Keratinocyte (primary cell): ENCODE data around the gene PPP1R7. TPM values are rescaled to one million over a fixed set of nuclear protein-coding genes. Genes with fewer than 3 reads are reported as not detected.

Source experiments
- DNase-seq: peaks from one replicate; pipeline ENCODE4 v3.0.0-alpha.2; 2011; ENCODE audit warnings: low read depth, missing footprints, low spot score
- FAIRE-seq: peaks from 2 replicates; lab custom pipeline; 2011; peaks lifted over from hg19 to GRCh38; lab: Jason Lieb, UNC
- H2AFZ ChIP-seq: 2 replicates; pipeline ENCODE4 v1.6.0; 2012; ENCODE audit warnings: low read length, control low read depth, inconsistent platforms; ENCODE audit not compliant: control insufficient read depth
- H3K27ac ChIP-seq: 2 replicates; pipeline ENCODE4 v1.5.1; 2011; ENCODE audit warnings: low read length; ENCODE audit not compliant: control insufficient read depth, insufficient read depth
- H3K27me3 ChIP-seq: 3 replicates; pipeline ENCODE4 v1.6.0; 2011; ENCODE audit warnings: low read length; ENCODE audit not compliant: control insufficient read depth, insufficient read depth; ENCODE audit errors: extremely low read depth
- H3K36me3 ChIP-seq, 2 experiments: 2 replicates in 1 of 2; 3 replicates in 1 of 2; pipeline ENCODE4 v1.5.1; 2011; ENCODE audit warnings: low read length in 2 of 2, mild to moderate bottlenecking in 1 of 2; ENCODE audit not compliant: control insufficient read depth in 2 of 2, insufficient read depth in 2 of 2; ENCODE audit errors: extremely low read depth in 1 of 2
- H3K4me1 ChIP-seq: 3 replicates; pipeline ENCODE4 v1.5.1; 2011; ENCODE audit warnings: low read length; ENCODE audit not compliant: control insufficient read depth, insufficient read depth; ENCODE audit errors: extremely low read depth
- H3K4me2 ChIP-seq: 3 replicates; pipeline ENCODE4 v1.6.0; 2011; ENCODE audit warnings: low read depth, low read length; ENCODE audit not compliant: control insufficient read depth, insufficient read depth; ENCODE audit errors: extremely low read depth
- H3K4me3 ChIP-seq, 3 experiments: fragments of 200-600 bp in 1 of 3; sonication (generic) in 1 of 3; 2 replicates in 2 of 3; 3 replicates in 1 of 3; pipeline ENCODE4 v1.5.1; 2011 to 2016; ENCODE audit warnings: low read length in 3 of 3, mild to moderate bottlenecking in 3 of 3, control low read depth in 2 of 3, inconsistent platforms in 1 of 3, low read depth in 1 of 3, mixed read lengths in 1 of 3, mixed run types in 1 of 3, moderate library complexity in 1 of 3; ENCODE audit not compliant: control insufficient read depth in 2 of 3, insufficient read depth in 2 of 3; ENCODE audit errors: extremely low read depth in 1 of 3
- H3K79me2 ChIP-seq: 2 replicates; pipeline ENCODE4 v1.6.0; 2012; ENCODE audit warnings: low read length; ENCODE audit not compliant: control insufficient read depth, insufficient read depth
- H3K9ac ChIP-seq: 3 replicates; pipeline ENCODE4 v1.6.0; 2011; ENCODE audit warnings: low read length; ENCODE audit not compliant: control insufficient read depth, insufficient read depth; ENCODE audit errors: extremely low read depth
- H3K9me1 ChIP-seq: 3 replicates; pipeline ENCODE4 v1.6.0; 2011; ENCODE audit warnings: low read length; ENCODE audit not compliant: control insufficient read depth, insufficient read depth; ENCODE audit errors: extremely low read depth
- H3K9me3 ChIP-seq: 2 replicates; pipeline ENCODE4 v1.5.1; 2012; ENCODE audit warnings: low read depth, low read length; ENCODE audit not compliant: control insufficient read depth
- H4K20me1 ChIP-seq: 3 replicates; pipeline ENCODE4 v1.6.0; 2011; ENCODE audit warnings: low read length; ENCODE audit not compliant: control insufficient read depth, insufficient read depth; ENCODE audit errors: extremely low read depth
- EZH2 ChIP-seq: IDR thresholded peaks from one replicate; pipeline ENCODE4 v1.6.1; 2012; ENCODE audit warnings: inconsistent platforms, mild to moderate bottlenecking, low read length, moderate library complexity
- dilution Hi-C: fragments of 300-500 bp; cut with MboI; formaldehyde crosslinking; loops from one replicate; pipeline ENCODE4 v1.7.0; 2020; ENCODE audit warnings: low sequenced_read_pairs; ENCODE audit not compliant: extremely low pct_ligation_motif_present
- polyA plus RNA-seq, 5 experiments: library from polyadenylated mRNA; depleted of rRNA in 3 of 5; stranded (reverse) in 3 of 5; stranded (forward) in 1 of 5; unstranded in 1 of 5; fragments of >200 nt; gene quantifications; 1 replicate in 1 of 5; 2 replicates in 3 of 5; 3 replicates in 1 of 5; pipeline versions ENCODE4 v1.2.1 to v1.2.3, GENCODE V29; 2011 to 2012; ENCODE audit warnings: missing spikeins in 2 of 5, low read depth in 1 of 5, low replicate concordance in 1 of 5
- TF ChIP-seq, protein P1 (sequence below), 3 experiments: IDR thresholded peaks in 1 of 3; conservative IDR thresholded peaks in 1 of 3; optimal IDR thresholded peaks in 1 of 3; 2 replicates in 2 of 3; 3 replicates in 1 of 3; pipeline versions ENCODE3 to v1.5.1; 2011; ENCODE audit warnings: low read length in 3 of 3, mild to moderate bottlenecking in 3 of 3, moderate library complexity in 2 of 3, control low read depth in 1 of 3, inconsistent platforms in 1 of 3; ENCODE audit not compliant: insufficient read depth in 2 of 3; ENCODE audit errors: extremely low read depth in 1 of 3

PPP1R7 gene
- polyA plus RNA-seq, 1 donor (not counting 4 experiments of a cell fraction or from before 2014, with no cell fraction given), result 84.9 TPM

DNA sequence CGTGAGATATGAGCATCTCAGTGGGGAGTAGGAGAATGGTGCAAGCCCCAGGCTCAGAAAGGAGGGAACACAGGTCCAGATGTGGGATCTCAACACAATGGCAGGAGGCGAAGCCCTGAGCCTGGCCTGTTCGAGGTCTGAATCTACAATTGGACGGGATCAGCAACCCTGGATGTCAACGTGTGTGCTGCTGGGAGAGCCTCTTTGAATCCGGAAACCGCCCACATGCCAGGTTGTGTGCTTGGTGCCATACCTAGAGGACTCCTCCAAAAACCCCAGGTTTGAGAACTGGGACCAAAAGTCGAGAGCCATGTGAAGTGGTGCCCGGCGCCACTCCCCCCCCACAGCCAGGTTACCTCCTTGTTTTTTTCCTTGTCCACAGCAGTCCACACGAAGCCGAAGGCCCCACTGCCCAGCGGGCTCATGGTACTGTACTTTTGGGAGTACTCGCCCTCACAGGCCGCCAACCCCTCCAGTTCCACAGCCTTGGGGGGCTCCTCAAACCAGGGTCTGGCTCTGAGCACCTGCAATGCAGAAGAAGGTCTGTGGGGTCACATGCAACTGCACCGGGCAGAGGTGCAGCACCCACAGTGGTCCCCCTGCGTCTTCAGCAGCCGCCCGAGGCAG, 27.8 kb upstream of the PPP1R7 start:
- Histone ChIP-seq H3K4me2 (no peak overlapping the region), H3K27me3 (no peaks in the 10 kb centered on the region), H3K4me3 (no peak overlapping the region), H2AFZ (no peak overlapping the region), H3K36me3 (peaks cover 0 to 4% of the 10 kb centered on the region in 2 experiments), H3K9me3 (no peaks in the 10 kb centered on the region), H3K79me2 (no peaks in the 10 kb centered on the region), H3K27ac (no peak overlapping the region), H3K4me1 (peaks cover 8% of the 10 kb centered on the region), H3K9me1 (no peaks in the 10 kb centered on the region), H3K9ac (no peak overlapping the region), H4K20me1 (no peaks in the 10 kb centered on the region)
- FAIRE-seq (no peak), DNase-seq (no peak)
- TF ChIP-seq, protein P1, sequence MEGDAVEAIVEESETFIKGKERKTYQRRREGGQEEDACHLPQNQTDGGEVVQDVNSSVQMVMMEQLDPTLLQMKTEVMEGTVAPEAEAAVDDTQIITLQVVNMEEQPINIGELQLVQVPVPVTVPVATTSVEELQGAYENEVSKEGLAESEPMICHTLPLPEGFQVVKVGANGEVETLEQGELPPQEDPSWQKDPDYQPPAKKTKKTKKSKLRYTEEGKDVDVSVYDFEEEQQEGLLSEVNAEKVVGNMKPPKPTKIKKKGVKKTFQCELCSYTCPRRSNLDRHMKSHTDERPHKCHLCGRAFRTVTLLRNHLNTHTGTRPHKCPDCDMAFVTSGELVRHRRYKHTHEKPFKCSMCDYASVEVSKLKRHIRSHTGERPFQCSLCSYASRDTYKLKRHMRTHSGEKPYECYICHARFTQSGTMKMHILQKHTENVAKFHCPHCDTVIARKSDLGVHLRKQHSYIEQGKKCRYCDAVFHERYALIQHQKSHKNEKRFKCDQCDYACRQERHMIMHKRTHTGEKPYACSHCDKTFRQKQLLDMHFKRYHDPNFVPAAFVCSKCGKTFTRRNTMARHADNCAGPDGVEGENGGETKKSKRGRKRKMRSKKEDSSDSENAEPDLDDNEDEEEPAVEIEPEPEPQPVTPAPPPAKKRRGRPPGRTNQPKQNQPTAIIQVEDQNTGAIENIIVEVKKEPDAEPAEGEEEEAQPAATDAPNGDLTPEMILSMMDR (optimal IDR thresholded peaks at IDR 0.05 in 1 of 3, IDR thresholded peaks at IDR 0.05 in 1 of 3, conservative IDR thresholded peaks at IDR 0.05 in 1 of 3; ENCODE audit: extremely low read depth in 1 of 3, insufficient read depth in 2 of 3, low read length in 3 of 3), result no peak
- TF ChIP-seq EZH2, result no peak
- dilution Hi-C loops, result no loop called here

GRCh38 chr2:241123816-241124536, 26.3 kb upstream of the PPP1R7 start:
- Histone ChIP-seq H3K9me1 (no peaks in the 10 kb centered on the region), H3K9ac (peak overlapping the region; percentile 39), H3K9me3 (no peaks in the 10 kb centered on the region), H3K79me2 (no peaks in the 10 kb centered on the region), H4K20me1 (no peaks in the 10 kb centered on the region), H3K4me2 (peak overlapping the region; percentile 17), H3K27ac (peak overlapping the region; percentile 8), H3K4me1 (peaks cover 8% of the 10 kb centered on the region), H3K36me3 (peaks cover 0 to 4% of the 10 kb centered on the region in 2 experiments), H3K4me3 (no peak overlapping the region), H2AFZ (peak overlapping the region; percentile 78), H3K27me3 (no peaks in the 10 kb centered on the region)
- peak; percentile 15 for DNase-seq
- dilution Hi-C loops, result no loop called here
- FAIRE-seq, result peak; percentile 83
- TF ChIP-seq, protein P1 (optimal IDR thresholded peaks at IDR 0.05 in 1 of 3, IDR thresholded peaks at IDR 0.05 in 1 of 3, conservative IDR thresholded peaks at IDR 0.05 in 1 of 3; ENCODE audit: extremely low read depth in 1 of 3, insufficient read depth in 2 of 3, low read length in 3 of 3), result peak; percentile 7 to 11 (median 8)
- TF ChIP-seq EZH2, result no peak
